T-helper 2 cell (primary cell): Measurements from ENCODE around the gene KLRK1.
"Not testable (repeated sequence)": the region's sequence is repeated elsewhere in the genome, so short reads cannot be mapped to it uniquely, and the experiment has no call there.

Experiments used
- DNase-seq, 5 experiments: peaks; one replicate each; pipeline versions ENCODE4 v3.0.0 to v3.0.0-alpha.2; 2012 to 2022

KLRK1 gene

GRCh38 chr12:10362828-10363657, 26.8 kb downstream of the KLRK1 start:
- DNase-seq: no peak

GRCh38 chr12:10362325-10362724, 27.5 kb downstream of the KLRK1 start:
- no peak for DNase-seq

GRCh38 chr12:10361622-10362021, 28.2 kb downstream of the KLRK1 start:
- DNase-seq: no peak

DNA sequence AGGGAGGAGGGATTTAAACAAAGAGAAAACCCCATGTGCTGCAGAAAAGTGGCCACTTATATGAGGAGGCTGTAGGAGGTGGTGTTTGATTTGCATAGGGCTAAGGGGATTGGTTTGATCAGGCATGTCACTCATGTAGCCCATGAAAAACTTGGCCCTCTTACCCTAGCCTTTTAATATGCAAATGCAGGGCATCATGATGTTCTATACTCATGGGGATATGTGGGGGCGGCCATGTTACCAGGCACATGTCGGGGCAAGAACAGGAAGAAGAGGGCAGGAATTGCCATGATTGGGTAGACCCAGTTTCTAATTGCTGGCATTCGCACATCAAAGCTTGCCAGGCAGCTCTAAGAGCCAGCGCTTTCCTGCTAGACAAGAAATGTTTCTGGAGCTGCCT, 28.8 kb downstream of the KLRK1 start:
- DNase-seq: no peak

GRCh38 chr12:10358969-10359368, 30.9 kb downstream of the KLRK1 start:
- no peak for DNase-seq

DNA sequence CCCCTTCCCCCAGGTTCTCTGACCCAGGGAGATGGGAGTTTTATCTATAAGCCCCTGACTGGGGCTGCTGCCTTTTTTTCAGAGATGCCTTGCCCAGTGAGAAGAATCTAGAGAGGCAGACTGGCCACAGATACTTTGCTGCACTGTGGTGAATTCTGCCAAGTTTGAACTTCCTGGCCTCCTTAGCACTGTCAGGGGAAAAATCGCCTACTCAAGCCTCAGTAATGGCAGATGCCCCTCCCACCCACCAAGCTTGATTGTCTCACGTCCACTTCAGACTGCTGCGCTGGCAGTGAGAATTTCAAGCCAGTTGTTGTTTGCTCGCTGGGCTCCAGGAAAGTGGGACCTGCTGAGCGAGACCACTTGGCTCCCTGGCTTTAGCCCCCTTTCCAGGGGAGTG, 31.7 kb downstream of the KLRK1 start:
- DNase-seq: no peak

GRCh38 chr12:10354502-10354901, 35.3 kb downstream of the KLRK1 start:
- DNase-seq: no peak

- no peak for DNase-seq
These were observed 35.8 kb downstream of the KLRK1 start for GRCh38 chr12:10354071-10354470.

- not testable (repeated sequence) for DNase-seq
These were observed 38.4 kb downstream of the KLRK1 start for GRCh38 chr12:10351457-10351856.

GRCh38 chr12:10341892-10342509, 47.8 kb downstream of the KLRK1 start:
- no peak for DNase-seq

DNA sequence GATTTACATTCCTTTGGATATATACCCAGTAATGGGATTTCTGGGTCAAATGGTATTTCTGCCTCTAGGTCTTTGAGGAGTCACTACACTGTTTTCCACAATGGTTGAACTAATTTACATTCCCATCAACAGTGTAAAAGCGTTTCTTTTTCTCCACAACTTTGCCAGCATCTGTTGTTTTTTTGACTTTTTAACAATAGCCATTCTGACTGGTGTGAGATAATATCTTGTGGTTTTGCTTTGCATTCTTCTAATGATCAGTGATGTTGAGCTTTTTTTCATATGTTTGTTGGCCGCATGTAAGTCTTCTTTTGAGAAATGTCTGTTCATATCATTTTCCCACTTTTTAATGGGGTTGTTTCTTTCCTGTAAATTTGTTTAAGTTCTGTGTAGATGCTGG, 48.9 kb downstream of the KLRK1 start:
- DNase-seq: not testable (repeated sequence)

DNA sequence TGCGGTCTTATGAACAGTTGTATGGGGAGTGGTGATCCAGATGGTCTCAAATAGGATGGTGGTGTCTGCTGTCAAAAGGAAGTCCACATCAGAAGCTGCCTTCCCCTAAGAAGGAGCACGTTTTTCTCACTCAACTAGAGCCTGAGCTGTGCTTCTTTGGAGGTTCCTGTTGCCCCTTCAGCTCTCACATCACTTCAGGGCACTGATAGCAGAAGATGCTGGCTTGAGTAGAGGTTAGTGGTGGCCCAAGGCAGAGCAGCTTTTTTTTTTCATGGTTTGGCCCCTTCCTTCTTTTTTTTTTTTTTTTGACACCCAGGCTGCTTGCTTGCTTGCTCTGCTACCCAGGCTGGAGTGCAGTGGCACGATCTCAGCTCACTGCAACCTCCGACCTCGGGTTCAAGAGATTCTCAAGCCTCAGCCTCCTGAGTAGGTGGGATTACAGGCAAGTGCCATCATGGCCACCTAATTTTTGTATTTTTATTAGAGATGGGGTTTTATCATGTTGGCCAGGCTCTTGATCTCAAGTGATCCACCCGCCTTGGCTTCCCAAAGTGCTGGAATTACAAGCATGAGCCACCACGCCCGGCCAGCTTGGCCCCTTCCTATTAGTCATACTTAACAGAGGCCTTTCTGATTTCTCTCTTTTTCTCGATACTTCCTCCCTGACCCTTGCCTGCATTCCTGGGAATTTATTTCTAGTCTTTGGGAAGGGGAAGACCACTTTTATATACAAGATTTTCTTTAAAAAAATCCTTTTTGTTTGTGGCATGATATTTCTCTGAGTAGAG, 50.6 kb downstream of the KLRK1 start:
- no peak for DNase-seq

DNA sequence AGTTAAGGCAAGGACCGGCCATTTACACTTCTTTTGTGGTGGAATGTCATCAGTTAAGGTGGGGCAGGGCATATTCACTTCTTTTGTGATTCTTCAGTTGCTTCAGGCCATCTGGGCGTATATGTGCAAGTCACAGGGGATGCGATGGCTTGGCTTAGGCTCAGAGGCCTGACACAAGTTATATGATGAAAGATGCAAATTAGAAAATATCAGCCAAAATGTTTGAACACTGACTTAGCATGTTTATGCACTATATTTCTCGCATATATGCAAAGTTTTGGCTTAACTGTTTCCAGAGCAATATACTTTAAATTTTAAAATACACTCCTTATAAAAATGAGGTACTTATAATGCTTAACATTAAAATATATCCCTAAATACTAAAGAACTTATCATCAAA, 51.4 kb downstream of the KLRK1 start:
- DNase-seq: not testable (repeated sequence)

- not testable (repeated sequence) for DNase-seq
These were observed 53.6 kb downstream of the KLRK1 start for GRCh38 chr12:10336196-10336595.

DNA sequence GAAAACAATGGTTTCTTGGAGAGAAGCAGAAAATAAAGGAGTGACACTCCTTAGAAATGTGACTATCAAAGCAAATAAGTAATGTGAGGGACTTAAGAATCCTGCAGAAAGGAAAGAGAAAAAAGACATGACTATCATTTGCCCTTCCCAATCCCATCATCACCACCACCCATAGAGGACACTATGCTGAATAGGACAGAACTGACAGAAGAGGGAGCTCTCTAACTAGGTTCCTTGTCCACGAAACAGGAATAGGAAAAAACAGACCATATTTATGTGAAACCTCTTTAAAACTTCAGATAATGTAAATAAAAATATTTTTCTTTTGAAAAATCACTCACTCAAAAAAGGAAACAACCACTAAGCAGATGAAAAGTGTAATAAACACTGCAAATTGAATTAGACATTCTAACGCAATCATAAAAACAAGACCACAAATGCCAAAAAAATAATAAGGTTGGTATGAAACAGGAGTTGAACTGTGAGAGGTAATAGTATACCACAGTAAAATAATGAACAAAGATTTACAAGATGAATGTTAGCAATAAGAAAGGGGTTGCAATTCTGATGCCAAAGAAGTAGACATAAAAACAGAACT, 58.1 kb downstream of the KLRK1 start:
- DNase-seq: peak in 1 of 5 experiments; percentile 11

DNA sequence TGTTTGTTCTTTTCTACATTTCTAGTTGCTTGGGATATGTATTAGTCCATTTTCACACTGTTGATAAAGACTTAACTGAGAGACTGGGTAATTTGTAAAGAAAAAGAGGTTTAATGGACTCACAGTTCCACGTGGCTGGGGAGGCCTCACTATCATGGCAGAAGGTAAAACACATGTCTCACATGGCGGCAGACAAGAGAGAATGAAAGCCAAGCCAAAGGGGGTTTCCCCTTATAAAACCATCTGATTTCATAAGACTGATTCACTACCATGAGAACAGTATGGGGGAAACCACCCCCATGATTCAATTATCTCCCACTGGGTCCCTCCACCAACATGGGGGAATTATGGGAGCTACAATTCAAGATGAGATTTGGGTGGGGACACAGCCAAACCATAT, 61.1 kb downstream of the KLRK1 start:
- DNase-seq: not testable (repeated sequence)
